GM20000 (cell line): ENCODE results near the gene TBRG4.

Experiments
- DNase-seq: peaks from one replicate; pipeline ENCODE4 v3.0.0; 2012; ENCODE audit warnings: low spot score
- TF ChIP-seq, protein P1 (sequence below): IDR thresholded peaks from 2 replicates; pipeline ENCODE4 v1.5.1; 2012; ENCODE audit warnings: mild to moderate bottlenecking, control low read depth; ENCODE audit errors: extremely low read depth, missing control alignments

The TBRG4 gene

DNA sequence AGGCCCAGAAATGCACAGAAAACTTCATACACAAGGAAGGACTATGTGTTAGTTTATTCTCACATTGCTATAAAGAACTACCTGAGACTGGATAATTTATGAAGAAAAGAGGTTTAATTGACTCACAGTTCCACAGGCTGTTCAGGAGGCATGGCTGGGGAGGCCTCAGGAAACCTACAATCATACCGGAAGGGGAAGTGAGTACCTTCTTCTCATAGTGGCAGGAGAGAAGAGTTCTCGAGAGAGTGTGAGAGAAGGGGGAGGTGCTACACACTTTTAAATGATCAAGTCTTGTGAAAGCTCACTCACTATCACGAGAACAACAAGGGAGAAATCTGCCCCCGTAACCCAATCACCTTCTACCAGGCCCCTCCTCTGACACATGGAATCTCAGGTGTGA lies 29.3 kb upstream of the TBRG4 start:
- TF ChIP-seq, protein P1, sequence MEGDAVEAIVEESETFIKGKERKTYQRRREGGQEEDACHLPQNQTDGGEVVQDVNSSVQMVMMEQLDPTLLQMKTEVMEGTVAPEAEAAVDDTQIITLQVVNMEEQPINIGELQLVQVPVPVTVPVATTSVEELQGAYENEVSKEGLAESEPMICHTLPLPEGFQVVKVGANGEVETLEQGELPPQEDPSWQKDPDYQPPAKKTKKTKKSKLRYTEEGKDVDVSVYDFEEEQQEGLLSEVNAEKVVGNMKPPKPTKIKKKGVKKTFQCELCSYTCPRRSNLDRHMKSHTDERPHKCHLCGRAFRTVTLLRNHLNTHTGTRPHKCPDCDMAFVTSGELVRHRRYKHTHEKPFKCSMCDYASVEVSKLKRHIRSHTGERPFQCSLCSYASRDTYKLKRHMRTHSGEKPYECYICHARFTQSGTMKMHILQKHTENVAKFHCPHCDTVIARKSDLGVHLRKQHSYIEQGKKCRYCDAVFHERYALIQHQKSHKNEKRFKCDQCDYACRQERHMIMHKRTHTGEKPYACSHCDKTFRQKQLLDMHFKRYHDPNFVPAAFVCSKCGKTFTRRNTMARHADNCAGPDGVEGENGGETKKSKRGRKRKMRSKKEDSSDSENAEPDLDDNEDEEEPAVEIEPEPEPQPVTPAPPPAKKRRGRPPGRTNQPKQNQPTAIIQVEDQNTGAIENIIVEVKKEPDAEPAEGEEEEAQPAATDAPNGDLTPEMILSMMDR = no peak
- no peak for DNase-seq

DNA sequence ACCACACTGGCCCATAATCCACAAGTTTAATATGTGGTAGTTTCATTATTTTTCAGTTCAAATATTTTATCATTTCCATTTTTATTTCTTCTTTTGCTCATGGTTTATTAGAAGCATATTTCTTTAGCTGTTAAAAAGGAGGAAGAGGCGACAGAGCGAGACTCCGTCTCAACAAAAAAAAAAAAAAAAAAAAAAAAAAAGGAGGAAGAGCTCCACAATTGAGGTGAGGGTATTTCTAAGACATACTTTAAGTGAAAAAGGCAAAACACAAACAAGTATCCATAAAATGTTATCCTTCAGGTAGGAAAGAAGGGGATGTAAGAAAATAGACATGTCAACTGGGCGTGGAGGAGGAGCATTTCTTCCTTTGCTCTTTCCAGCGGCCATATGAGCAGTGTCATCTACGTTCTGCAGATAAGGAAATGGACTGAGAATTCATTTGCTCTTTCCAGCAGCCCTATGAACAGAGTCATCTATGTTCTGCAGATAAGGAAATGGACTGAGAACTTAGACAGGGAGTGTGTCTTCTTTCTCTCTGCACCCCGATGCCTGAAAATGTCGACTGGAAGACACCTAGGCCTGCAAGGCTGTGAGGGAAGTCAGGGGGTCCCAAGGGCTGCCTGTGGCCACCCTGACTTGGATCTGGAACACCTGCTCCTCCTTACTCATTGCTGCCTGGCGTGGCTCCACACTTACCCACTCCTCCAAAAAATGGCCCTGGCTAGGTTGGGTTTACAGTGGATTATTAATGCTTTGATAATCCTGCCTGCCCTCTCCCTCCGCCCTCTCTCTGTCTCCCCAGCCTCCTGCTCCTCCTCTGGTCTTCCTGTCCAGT lies 27.2 kb upstream of the TBRG4 start:
- TF ChIP-seq, protein P1 = no peak
- DNase-seq = no peak

DNA sequence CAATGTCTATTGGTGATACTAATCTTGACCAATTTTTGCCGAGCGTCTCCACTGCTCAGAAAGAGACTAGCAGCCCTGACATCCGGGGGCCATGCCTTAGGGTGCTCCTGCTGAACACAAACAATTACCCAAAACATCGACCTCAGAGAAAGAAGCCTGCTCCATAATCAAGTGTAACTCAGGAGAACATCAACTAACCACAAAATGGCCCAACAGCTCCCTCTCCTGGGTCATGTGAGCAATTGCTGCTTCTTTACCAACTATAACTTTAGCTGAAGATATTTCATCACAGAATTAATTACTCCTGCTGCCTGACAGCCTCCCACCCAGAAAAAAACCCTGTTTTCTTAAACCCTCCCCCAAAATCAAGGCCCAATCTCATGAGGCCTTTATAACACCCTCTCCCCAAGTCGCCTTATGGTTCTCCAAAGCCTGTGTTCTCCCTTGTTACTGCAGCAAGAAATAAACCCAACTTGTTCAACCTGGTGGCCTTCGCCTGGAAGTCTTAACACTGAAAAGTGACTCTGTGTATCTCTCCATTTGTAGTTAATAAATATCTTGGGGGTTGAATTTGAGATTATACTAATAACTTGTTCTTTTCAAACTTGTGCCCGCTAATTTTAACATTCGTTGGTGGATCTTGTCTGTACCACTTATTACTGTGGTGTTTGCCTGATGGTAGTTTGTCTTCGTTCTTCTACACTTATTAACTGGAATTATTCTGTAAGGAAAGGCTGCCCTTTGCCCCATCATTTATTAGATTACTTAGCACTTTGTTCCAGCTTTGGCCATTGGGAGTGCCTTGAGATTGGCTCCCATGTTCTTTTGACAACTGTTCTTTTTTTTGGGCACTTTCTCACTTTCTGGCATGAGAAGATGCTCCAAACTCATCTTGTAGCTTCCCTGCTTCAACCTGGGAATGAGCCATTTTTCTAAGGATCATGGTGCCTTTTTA lies 24.9 kb upstream of the TBRG4 start:
- DNase-seq = peak; percentile 87
- TF ChIP-seq, protein P1 = peak; percentile 92

DNA sequence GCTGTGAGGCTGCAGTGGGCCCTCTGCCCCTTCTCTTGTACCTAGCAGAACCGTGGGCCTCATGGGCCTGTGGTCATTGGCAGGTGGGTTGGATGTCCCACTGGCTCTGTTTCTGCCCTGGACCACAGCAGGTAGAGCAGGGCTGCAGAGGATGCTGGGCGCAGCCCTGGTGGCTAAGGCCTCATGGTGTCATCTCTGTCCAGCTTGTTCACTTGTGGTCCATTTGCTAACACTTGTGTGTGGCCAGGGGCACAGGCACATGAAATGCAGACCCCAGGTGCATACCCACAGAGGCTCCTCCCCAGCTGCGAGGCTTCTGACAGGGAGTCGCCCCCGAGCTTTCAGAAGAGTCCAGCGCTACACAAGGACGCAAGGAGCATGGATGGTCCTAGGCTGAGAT lies 22.4 kb upstream of the TBRG4 start:
- TF ChIP-seq, protein P1 = no peak

DNA sequence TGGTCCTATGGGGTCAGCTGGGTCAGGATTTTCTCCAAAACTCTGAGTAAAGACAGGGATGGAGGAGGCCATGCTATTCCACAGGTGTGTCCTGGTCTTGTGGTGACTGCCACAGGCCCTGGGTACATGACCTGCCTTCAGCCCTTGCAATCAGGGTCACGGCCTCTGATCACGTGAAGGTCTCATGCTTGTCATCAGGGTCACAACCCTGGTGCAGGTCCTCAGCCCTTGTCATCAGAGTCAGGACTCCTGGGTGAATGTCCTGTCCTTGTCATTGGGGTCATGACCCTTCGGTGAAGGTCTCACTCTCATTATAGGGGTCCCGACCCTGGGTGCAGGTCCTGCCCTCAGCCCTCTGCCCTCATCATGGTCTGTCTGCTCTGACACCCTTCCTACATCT lies 21.9 kb upstream of the TBRG4 start:
- no peak for DNase-seq
- TF ChIP-seq, protein P1 = no peak

More for the DNA sequence above, 22.4 kb upstream of the TBRG4 start:
- no peak for DNase-seq

DNA sequence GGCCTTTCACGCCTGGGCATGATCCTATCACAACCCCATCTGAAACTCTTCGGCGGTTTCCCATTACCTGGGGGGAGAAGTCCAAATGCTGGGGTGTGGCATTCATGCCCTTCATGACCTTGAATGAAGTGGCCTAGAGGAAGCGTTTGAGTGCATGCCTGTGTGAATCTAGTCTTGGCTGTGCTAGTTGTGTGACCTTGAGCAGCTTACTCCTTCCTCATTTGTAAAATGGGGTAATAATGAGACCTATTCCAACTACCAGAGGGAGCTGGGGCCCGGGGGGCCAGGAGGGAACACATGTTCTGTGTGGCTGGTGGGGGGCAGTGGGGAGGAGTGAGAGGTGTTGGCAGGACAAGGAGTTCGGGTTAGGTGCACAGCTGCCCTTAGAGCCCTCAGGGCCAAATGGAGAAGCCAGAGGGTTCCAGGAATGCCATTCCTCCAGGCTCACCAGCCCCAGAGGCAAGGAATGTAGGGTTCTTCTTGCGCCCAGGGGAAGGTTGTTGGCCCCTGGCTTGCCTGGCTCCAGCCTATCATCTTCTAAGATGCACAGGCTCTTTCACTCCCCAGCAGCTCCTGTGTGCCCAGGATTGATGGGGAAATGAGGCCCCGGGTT lies 21.3 kb upstream of the TBRG4 start:
- TF ChIP-seq, protein P1 = no peak
- DNase-seq = no peak

DNA sequence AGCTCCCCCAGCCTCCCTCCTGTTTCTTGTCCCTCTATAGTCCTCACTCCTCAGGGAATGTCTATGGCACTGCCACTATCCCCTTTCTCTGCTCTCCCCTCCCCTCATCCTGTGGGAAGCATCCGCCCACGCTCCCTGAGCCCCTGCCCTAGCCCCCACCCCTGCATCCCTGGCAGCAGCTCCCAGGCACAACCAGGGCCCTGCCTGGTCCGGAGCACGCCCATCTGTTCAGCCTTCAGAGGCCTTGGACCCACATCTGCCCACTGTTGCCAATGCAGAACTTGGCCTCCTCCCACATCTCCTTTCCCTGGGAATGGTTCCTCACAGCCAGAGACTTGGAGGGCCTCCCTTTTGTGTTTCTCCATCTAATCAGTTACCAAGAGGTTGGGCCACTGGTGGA lies 20.4 kb upstream of the TBRG4 start:
- TF ChIP-seq, protein P1 = no peak
- DNase-seq = no peak
